Kidney epithelial cell (primary cell): ENCODE measurements around the gene CDPF1. TPM values are rescaled to one million over a fixed set of nuclear protein-coding genes. Genes with fewer than 3 reads are reported as not detected.

Source experiments
- DNase-seq: peaks from one replicate; pipeline ENCODE4 v3.0.0-alpha.2; 2010; ENCODE audit warnings: low read depth
- H3K27me3 ChIP-seq: 2 replicates; pipeline ENCODE4 v1.6.0; 2011; ENCODE audit warnings: low read length; ENCODE audit not compliant: control insufficient read depth, insufficient read depth
- H3K36me3 ChIP-seq: 2 replicates; pipeline ENCODE4 v1.5.1; 2011; ENCODE audit warnings: low read length; ENCODE audit not compliant: control insufficient read depth, insufficient read depth
- H3K4me3 ChIP-seq: 2 replicates; pipeline ENCODE4 v1.5.1; 2011; ENCODE audit warnings: low read depth, mild to moderate bottlenecking, control low read depth, low read length
- total RNA-seq: library from RNA; depleted of rRNA; stranded (reverse); fragments of >200 nt; gene quantifications from 2 replicates; pipeline ENCODE4 v1.2.3, GENCODE V29; 2015
- TF ChIP-seq, protein P1 (sequence below): IDR thresholded peaks from 2 replicates; pipeline ENCODE4 v1.5.1; 2011; ENCODE audit warnings: mild to moderate bottlenecking, moderate library complexity, low read length, control low read depth, inconsistent platforms; ENCODE audit not compliant: insufficient read depth, poor library complexity, severe bottlenecking

CDPF1 gene
- total RNA-seq, 1 donor from 2014 or later = 27.9 TPM

GRCh38 chr22:46242076-46242475 is 8.0 kb downstream of the CDPF1 start:
- DNase-seq = no peak
- TF ChIP-seq, protein P1, sequence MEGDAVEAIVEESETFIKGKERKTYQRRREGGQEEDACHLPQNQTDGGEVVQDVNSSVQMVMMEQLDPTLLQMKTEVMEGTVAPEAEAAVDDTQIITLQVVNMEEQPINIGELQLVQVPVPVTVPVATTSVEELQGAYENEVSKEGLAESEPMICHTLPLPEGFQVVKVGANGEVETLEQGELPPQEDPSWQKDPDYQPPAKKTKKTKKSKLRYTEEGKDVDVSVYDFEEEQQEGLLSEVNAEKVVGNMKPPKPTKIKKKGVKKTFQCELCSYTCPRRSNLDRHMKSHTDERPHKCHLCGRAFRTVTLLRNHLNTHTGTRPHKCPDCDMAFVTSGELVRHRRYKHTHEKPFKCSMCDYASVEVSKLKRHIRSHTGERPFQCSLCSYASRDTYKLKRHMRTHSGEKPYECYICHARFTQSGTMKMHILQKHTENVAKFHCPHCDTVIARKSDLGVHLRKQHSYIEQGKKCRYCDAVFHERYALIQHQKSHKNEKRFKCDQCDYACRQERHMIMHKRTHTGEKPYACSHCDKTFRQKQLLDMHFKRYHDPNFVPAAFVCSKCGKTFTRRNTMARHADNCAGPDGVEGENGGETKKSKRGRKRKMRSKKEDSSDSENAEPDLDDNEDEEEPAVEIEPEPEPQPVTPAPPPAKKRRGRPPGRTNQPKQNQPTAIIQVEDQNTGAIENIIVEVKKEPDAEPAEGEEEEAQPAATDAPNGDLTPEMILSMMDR = no peak
- H3K4me3 ChIP-seq = no peak overlapping the region
- no peaks in the 10 kb centered on the region for H3K36me3 ChIP-seq
- H3K27me3 ChIP-seq = no peaks in the 10 kb centered on the region

DNA sequence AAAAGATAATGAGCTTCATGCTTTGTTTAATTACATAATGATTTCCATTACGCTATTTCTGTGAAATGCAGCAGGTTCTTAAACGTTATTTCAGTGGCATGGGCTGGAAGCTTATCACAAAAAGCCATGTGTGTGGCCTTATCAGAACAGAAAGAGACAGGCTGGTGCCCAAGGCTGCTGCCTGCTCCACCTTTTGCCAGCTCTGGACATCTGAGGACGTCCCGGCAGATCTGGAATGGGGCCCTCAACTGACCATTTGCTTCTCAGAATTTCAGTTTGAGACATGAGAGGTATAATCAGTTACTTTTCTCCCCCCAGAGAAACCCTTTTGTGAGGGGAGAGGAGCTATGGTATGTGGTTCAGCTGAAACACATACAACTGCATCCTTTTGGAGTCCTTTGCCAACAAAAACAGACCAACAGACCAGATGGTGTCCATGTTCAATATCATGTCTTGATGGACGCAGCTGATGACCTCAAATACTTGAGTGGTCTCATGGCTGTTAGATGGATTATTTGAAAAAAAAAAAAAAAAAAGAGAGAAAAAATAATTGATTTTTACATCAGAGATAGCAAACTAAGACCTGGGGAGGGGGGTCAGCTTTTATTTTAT is 8.6 kb downstream of the CDPF1 start:
- DNase-seq = no peak
- TF ChIP-seq, protein P1 = no peak
- H3K4me3 ChIP-seq = no peak overlapping the region

DNA sequence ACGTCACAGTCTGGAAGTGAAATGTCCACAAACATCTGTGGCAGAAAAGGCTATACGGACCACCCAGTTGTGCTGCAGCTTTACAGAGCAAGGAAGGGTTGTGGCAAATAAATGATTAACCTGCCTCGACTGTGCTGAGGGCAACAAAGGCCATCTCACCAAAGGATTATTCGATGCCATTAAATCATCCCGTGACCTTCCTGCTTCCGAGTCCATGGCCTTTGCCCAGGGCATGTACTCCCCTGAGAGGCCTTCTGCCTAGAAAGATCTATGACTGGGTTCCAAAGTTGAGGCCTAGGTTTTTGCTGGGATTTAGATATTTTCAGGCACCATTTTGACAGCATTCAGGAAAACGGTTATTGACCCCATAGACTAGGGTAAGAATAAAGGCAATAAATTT is 9.2 kb downstream of the CDPF1 start:
- TF ChIP-seq, protein P1 = no peak
- H3K36me3 ChIP-seq = no peaks in the 10 kb centered on the region
- no peak for DNase-seq

More for the DNA sequence above, 8.6 kb downstream of the CDPF1 start:
- Histone ChIP-seq H3K36me3 (no peaks in the 10 kb centered on the region), H3K27me3 (no peaks in the 10 kb centered on the region)

DNA sequence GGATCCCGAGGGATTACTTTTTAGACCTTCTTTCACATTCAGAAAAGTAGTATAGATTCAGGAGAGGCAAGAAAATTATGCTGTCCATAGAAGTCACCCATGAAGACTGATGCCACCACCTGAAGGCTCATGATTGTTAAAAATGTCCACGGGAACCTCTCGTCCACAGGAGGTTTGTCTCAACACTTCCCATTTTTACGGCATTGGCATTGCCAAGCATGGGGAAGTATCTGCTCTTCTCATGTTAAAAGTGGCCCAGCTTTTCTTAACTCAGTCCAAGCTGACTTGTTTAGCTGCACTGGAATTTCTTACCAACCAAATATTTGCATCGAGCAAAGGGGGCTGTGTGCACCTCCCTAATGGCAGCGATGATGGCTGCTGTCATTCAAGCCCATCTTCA is 9.6 kb downstream of the CDPF1 start:
- Histone ChIP-seq H3K36me3 (no peaks in the 10 kb centered on the region), H3K4me3 (no peak overlapping the region)
- TF ChIP-seq, protein P1 = no peak

More for the DNA sequence above, 9.2 kb downstream of the CDPF1 start:
- H3K27me3 ChIP-seq = no peaks in the 10 kb centered on the region
- H3K4me3 ChIP-seq = no peak overlapping the region

GRCh38 chr22:46240073-46240472 is 10.0 kb downstream of the CDPF1 start:
- no peak for DNase-seq

More for the DNA sequence above, 9.6 kb downstream of the CDPF1 start:
- no peaks in the 10 kb centered on the region for H3K27me3 ChIP-seq
- no peak for DNase-seq

More at GRCh38 chr22:46240073-46240472, 10.0 kb downstream of the CDPF1 start:
- TF ChIP-seq, protein P1 = no peak
- Histone ChIP-seq H3K36me3 (no peaks in the 10 kb centered on the region), H3K27me3 (no peaks in the 10 kb centered on the region), H3K4me3 (no peak overlapping the region)
